ENCODE data around the gene RTEL1. TPM values are rescaled to one million over a fixed set of nuclear protein-coding genes. Genes with fewer than 3 reads are reported as not detected.
"Not testable (repeated sequence)": the region's sequence is repeated elsewhere in the genome, so short reads cannot be mapped to it uniquely, and the experiment has no call there.

Gene RTEL1
- total RNA-seq, 1 experiment from 2014 or later, result 51.1 TPM

GRCh38 chr20:63645218-63645617 is 12.9 kb upstream of the RTEL1 start:
- peaks cover 8% of the 10 kb centered on the region for H3K4me1 Mint-ChIP-seq (ENCODE audit: low read depth, unreplicated experiment)
- no peaks in the 10 kb centered on the region for H3K27me3 Mint-ChIP-seq (ENCODE audit: insufficient read depth, unreplicated experiment)
- H3K36me3 ChIP-seq (ENCODE audit: control insufficient read depth, insufficient read depth, low read length), result no peaks in the 10 kb centered on the region
- H3K4me3 ChIP-seq (ENCODE audit: low read depth, low read length), result no peak overlapping the region
- CTCF ChIA-PET, result interaction anchor here (0.6 kb wide), 1 partner anchor 432 kb away, joined by 3 read pairs; no protein-coding TSS in a partner anchor
- TF ChIP-seq, protein P1, sequence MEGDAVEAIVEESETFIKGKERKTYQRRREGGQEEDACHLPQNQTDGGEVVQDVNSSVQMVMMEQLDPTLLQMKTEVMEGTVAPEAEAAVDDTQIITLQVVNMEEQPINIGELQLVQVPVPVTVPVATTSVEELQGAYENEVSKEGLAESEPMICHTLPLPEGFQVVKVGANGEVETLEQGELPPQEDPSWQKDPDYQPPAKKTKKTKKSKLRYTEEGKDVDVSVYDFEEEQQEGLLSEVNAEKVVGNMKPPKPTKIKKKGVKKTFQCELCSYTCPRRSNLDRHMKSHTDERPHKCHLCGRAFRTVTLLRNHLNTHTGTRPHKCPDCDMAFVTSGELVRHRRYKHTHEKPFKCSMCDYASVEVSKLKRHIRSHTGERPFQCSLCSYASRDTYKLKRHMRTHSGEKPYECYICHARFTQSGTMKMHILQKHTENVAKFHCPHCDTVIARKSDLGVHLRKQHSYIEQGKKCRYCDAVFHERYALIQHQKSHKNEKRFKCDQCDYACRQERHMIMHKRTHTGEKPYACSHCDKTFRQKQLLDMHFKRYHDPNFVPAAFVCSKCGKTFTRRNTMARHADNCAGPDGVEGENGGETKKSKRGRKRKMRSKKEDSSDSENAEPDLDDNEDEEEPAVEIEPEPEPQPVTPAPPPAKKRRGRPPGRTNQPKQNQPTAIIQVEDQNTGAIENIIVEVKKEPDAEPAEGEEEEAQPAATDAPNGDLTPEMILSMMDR (IDR thresholded peaks at IDR 0.05; ENCODE audit: insufficient read depth in 1 of 2, low read depth in 1 of 2, low read length in 1 of 2, severe bottlenecking in 1 of 2, unreplicated experiment in 1 of 2), result no peak
- no peaks in the 10 kb centered on the region for H3K27me3 ChIP-seq (replicated peaks; ENCODE audit: control insufficient read depth, insufficient read depth, low read length)
- intact Hi-C loops (cut with micrococcal nuclease; ENCODE audit: unreplicated experiment), result no loop called here
- H3K9me3 ChIP-seq, result no peaks in the 10 kb centered on the region
- H3K27ac Mint-ChIP-seq (ENCODE audit: unreplicated experiment), result no peak overlapping the region
- no peak for DNase-seq
- peaks cover 19% of the 10 kb centered on the region for H3K36me3 Mint-ChIP-seq (ENCODE audit: insufficient read depth, unreplicated experiment)
- peaks cover 21% of the 10 kb centered on the region for H3K4me1 ChIP-seq
- POLR2A ChIA-PET, result interaction anchor here (0.6 kb wide), 1 partner anchor 125 kb away, joined by 3 read pairs; no protein-coding TSS in a partner anchor
- H3K9me3 Mint-ChIP-seq (ENCODE audit: unreplicated experiment), result no peaks in the 10 kb centered on the region
- no TSS peak for BruUV-seq (replicated peaks)
- H3K4me3 Mint-ChIP-seq (ENCODE audit: unreplicated experiment), result no peak overlapping the region

DNA sequence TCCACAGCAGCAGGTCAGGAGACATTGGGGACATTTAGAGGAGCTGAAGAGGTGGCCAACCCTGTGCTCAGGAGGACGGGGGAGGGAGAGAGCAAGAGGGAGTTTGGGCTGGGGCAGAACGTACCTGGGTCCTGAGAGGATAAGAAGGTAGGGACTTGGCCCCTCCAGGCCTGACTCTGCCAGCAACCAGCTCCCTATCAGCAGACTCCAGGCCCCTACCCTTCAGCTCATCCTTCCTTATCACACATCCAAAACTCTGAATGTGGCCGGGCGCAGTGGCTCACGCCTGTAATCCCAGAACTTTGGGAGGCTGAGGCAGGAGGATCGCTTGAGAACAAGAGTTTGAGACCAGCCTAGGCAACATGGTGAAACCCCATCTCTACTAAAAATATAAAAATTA is 9.9 kb upstream of the RTEL1 start:
- H3K36me3 Mint-ChIP-seq (ENCODE audit: insufficient read depth, unreplicated experiment), result peaks cover 11% of the 10 kb centered on the region
- POLR2A ChIA-PET, result interaction anchor here (0.5 kb wide), 1 partner anchor 128 kb away, joined by 3 read pairs; no protein-coding TSS in a partner anchor
- Histone ChIP-seq H3K4me3 (ENCODE audit: low read depth, low read length) (no peak overlapping the region), H3K36me3 (ENCODE audit: control insufficient read depth, insufficient read depth, low read length) (no peaks in the 10 kb centered on the region), H3K27me3 (replicated peaks; ENCODE audit: control insufficient read depth, insufficient read depth, low read length) (no peaks in the 10 kb centered on the region), H3K9me3 (no peaks in the 10 kb centered on the region), H3K4me1 (peaks cover 14% of the 10 kb centered on the region)
- DNase-seq, result no peak
- no TSS peak for BruUV-seq (replicated peaks)
- CTCF ChIA-PET, result interaction anchor here (0.6 to 0.9 kb wide), 3 partner anchors 10 to 1547 kb away, joined by 3 read pairs; partner anchors contain the start of genes GMEB2 and RTEL1
- TF ChIP-seq, protein P1 (IDR thresholded peaks at IDR 0.05; ENCODE audit: insufficient read depth in 1 of 2, low read depth in 1 of 2, low read length in 1 of 2, severe bottlenecking in 1 of 2, unreplicated experiment in 1 of 2), result no peak
- peaks cover 4% of the 10 kb centered on the region for H3K27me3 Mint-ChIP-seq (ENCODE audit: insufficient read depth, unreplicated experiment)
- no peak overlapping the region for H3K4me3 Mint-ChIP-seq (ENCODE audit: unreplicated experiment)
- no peaks in the 10 kb centered on the region for H3K9me3 Mint-ChIP-seq (ENCODE audit: unreplicated experiment)
- H3K27ac Mint-ChIP-seq (ENCODE audit: unreplicated experiment), result no peak overlapping the region
- intact Hi-C loops (cut with micrococcal nuclease; ENCODE audit: unreplicated experiment), result no loop called here
- peaks cover 10% of the 10 kb centered on the region for H3K4me1 Mint-ChIP-seq (ENCODE audit: low read depth, unreplicated experiment)

- TF ChIP-seq, protein P1 (IDR thresholded peaks at IDR 0.05; ENCODE audit: insufficient read depth in 1 of 2, low read depth in 1 of 2, low read length in 1 of 2, severe bottlenecking in 1 of 2, unreplicated experiment in 1 of 2), result no peak
- peaks cover 5% of the 10 kb centered on the region for H3K4me1 ChIP-seq
- Mint-ChIP-seq H3K9me3 (ENCODE audit: unreplicated experiment) (no peaks in the 10 kb centered on the region), H3K27me3 (ENCODE audit: insufficient read depth, unreplicated experiment) (peaks cover 4% of the 10 kb centered on the region), H3K4me1 (ENCODE audit: low read depth, unreplicated experiment) (peaks cover 7% of the 10 kb centered on the region), H3K36me3 (ENCODE audit: insufficient read depth, unreplicated experiment) (peaks cover 10% of the 10 kb centered on the region), H3K27ac (ENCODE audit: unreplicated experiment) (no peak overlapping the region), H3K4me3 (ENCODE audit: unreplicated experiment) (no peak overlapping the region)
- H3K36me3 ChIP-seq (ENCODE audit: control insufficient read depth, insufficient read depth, low read length), result no peaks in the 10 kb centered on the region
- no peak overlapping the region for H3K4me3 ChIP-seq (ENCODE audit: low read depth, low read length)
- CTCF ChIA-PET, result interaction anchor here (0.7 to 0.9 kb wide), 2 partner anchors 22 to 1548 kb away, joined by 3 read pairs; partner anchors contain the start of gene GMEB2
- no peaks in the 10 kb centered on the region for H3K9me3 ChIP-seq
- BruUV-seq (replicated peaks), result no TSS peak
- no peak for DNase-seq
- H3K27me3 ChIP-seq (replicated peaks; ENCODE audit: control insufficient read depth, insufficient read depth, low read length), result no peaks in the 10 kb centered on the region
- intact Hi-C loops (cut with micrococcal nuclease; ENCODE audit: unreplicated experiment), result no loop called here
- POLR2A ChIA-PET, result no interaction called here
These were observed 9.1 kb upstream of the RTEL1 start for GRCh38 chr20:63648895-63649589.

DNA sequence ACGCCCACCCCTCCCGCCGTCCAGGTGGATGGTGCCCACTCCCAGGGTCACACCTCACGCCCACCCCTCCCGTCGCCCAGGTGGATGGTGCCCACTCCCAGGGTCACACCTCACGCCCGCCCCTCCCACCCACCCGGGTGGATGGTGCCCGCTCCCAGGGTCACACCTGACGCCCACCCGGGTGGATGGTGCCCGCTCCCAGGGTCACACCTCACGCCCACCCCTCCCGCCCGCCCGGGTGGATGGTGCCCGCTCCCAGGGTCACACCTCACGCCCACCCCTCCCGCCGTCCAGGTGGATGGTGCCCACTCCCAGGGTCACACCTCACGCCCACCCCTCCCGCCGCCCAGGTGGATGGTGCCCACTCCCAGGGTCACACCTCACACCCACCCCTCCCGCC is 7.6 kb upstream of the RTEL1 start:
- peaks cover 10% of the 10 kb centered on the region for H3K36me3 Mint-ChIP-seq (ENCODE audit: insufficient read depth, unreplicated experiment)
- H3K27ac Mint-ChIP-seq (ENCODE audit: unreplicated experiment); H3K4me1 Mint-ChIP-seq (ENCODE audit: low read depth, unreplicated experiment); CTCF ChIA-PET; POLR2A ChIA-PET; H3K4me3 ChIP-seq (ENCODE audit: low read depth, low read length); H3K27me3 Mint-ChIP-seq (ENCODE audit: insufficient read depth, unreplicated experiment); BruUV-seq (replicated peaks); H3K9me3 ChIP-seq; DNase-seq; H3K27me3 ChIP-seq (replicated peaks; ENCODE audit: control insufficient read depth, insufficient read depth, low read length); intact Hi-C loops (cut with micrococcal nuclease; ENCODE audit: unreplicated experiment); H3K4me3 Mint-ChIP-seq (ENCODE audit: unreplicated experiment); H3K9me3 Mint-ChIP-seq (ENCODE audit: unreplicated experiment); H3K36me3 ChIP-seq (ENCODE audit: control insufficient read depth, insufficient read depth, low read length); H3K4me1 ChIP-seq: not testable (repeated sequence)
